NCI-H2029 (cell line): ENCODE measurements around the gene NSL1.
"Not testable (repeated sequence)": the region's sequence is repeated elsewhere in the genome, so short reads cannot be mapped to it uniquely, and the experiment has no call there.

Experiments
- DNase-seq: peaks from one replicate; lab custom pipeline; 2025; lab: John Stamatoyannopoulos, UW

NSL1 gene, protein sequence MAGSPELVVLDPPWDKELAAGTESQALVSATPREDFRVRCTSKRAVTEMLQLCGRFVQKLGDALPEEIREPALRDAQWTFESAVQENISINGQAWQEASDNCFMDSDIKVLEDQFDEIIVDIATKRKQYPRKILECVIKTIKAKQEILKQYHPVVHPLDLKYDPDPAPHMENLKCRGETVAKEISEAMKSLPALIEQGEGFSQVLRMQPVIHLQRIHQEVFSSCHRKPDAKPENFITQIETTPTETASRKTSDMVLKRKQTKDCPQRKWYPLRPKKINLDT

DNA sequence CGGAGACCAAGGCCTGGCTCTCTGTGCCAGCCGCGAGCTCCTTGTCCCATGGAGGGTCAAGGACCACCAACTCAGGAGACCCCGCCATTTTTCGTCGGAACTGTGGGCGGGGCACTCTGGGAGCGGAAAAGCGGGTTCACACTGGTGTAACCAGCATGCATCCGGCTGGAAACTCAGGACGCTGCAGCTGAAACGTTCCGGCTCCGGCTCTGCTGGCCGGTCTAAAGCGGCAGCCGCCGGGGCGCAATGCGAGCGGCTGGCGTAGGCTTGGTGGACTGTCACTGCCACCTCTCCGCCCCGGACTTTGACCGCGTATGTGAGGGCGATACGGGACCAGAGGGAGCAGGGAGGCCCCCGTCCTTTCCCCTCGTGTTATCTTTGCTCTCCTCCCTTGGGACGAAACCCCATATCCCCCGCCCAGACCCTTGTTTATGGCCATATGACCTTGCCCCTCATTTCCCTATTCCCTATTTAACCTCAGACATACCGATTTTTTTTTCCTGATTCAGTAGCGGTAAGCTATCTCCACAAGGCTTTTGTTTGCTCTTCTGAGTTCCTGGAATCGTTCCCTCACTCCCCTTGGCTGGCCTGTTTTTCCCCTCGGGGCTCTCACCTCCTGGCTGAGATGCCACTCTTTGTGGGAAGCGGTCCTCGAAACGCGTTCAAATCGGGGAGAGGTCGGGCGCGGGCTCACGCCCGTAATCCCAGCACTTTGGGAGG, at the start of gene NSL1, which contains the start of gene TATDN3:
Gene NSL1, minus strand, starts transcription at position 102 of the 720 bp plus-strand sequence. Its CDS starts 14 bp downstream, at position 88.
Gene TATDN3, plus strand, starts transcription at position 219 of the 720 bp plus-strand sequence. Its CDS starts 28 bp downstream, at position 247.
- DNase-seq: peak; percentile 73

DNA sequence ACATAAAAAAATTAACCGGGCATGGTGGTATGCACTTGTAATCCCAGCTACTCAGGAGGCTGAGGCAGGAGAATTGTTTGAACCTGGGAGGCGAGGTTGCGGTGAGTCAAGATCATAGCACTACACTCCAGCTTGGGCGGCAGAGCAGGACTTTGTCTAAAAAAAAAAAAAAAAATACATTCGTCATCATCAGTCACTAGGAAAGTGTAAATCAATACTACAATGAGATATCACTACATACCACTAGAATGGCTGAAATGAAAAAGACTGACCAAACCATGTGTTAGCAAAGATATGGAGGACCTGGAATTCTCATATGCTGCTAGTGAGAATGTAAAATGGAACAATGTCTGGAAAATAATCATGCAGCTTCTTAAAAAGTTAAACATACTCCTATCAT, 46.6 kb upstream of the NSL1 start:
- DNase-seq: no peak

DNA sequence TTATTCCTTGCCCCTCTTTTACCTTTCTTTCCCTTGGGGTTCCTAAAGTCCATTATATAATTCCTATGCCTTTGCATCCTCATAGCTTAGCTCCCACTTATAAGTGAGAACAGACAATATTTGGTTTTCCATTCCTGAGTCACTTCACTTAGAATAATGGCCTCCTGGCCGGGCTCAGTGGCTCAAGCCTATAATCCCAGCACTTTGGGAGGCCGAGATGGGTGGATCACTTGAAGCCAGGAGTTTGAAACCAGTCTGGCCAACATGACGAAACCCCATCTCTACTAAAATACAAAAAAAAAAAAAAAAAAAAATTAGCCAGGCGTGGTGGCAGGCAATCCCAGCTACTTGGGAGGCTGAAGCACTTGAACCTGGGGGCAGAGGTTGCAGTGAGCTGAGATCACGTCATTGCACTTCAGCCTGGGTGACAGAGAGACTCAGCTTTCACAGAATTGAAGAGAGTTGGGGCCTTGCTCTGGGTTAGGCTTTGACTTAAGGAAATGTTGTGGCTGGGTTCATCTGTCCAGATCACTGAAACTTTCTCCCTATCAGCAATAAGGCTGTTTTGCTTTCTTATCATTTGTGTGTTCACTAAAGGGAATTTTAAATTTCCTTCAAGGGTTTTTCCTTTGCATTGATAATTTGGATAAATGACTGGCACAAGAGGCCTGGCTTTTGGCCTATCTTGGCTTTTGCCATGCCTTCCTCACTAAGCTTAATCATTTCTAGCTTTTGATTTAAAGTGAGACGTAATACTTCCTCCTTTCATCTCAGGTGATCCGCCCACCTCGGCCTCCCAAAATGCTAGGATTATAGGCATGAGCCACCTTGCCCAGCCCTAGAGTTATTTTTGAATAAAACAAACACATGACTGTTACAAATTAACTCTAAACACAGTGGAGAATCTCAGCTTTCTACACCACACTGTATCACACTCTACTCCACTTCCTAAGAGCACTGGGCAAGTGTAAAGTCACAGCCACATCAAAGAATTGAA, 41.9 kb upstream of the NSL1 start:
- not testable (repeated sequence) for DNase-seq

DNA sequence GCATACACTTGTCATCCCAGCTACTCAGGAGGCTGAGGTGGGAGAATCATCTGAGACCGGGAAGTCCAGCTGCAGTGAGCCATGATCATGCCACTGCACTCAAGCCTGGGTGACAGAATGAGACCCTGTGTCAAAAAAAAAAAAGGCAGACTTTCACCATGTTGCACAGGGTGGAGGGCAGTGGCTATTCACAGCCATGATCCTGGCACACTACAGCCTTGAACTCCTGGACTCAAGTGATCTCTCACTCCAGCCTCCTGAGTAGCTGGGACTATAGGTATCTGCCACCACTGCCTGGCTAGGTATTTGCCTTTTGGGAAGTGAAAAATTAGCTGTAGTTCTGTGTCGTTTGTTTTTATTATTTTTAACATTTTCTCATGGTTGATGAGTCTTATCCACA, 36.8 kb upstream of the NSL1 start:
- no peak for DNase-seq

DNA sequence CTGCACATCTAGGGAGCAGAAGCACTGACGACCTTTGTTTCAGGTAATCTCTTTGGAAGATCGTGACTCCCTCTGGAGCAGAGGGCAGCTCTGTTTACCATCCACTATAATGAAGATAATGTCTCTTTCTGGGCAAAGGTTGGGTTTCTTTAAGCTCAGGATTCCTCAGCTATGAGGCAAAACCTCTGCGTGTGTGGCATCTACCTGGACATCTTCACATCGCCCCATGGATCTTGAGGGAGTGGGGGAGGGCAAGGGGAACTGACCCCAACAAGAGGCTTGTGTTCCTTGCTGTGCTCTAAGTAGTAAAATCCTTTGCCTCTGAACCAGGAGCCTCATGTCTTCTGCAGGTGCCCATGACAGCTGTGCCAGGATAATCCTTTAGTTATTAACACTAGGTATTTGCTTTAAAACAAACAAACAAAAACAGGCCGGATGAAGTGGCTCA, 36.3 kb upstream of the NSL1 start:
- no peak for DNase-seq

DNA sequence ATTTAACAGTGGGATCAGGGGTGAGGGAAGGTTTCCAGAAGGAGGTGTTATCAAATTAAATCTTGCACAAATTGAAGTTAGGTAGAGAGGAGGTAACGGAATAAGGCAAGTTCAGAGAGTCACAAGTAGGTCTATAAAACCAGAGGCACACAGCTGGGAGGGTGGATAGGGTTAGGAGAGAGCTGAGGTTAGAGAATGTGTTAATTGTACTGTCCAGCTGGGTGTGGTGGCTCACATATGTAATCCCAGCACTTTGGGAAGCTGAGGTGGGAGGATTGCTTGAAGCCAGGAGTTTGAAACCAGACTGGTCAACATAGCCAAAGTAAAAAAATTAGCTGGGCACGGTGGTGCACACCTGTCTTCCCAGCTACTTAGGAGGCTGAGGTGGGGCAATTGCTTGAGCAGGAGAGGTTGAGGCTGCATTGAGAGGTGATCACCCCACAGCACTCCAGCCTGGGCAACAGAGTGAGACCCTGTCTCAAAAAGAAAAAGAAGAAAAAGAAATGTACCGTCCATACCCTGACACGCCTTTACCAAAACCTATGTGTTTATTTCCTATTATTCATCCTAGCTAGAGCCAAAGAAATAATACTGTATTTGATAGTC, 35.7 kb upstream of the NSL1 start:
- DNase-seq: no peak

DNA sequence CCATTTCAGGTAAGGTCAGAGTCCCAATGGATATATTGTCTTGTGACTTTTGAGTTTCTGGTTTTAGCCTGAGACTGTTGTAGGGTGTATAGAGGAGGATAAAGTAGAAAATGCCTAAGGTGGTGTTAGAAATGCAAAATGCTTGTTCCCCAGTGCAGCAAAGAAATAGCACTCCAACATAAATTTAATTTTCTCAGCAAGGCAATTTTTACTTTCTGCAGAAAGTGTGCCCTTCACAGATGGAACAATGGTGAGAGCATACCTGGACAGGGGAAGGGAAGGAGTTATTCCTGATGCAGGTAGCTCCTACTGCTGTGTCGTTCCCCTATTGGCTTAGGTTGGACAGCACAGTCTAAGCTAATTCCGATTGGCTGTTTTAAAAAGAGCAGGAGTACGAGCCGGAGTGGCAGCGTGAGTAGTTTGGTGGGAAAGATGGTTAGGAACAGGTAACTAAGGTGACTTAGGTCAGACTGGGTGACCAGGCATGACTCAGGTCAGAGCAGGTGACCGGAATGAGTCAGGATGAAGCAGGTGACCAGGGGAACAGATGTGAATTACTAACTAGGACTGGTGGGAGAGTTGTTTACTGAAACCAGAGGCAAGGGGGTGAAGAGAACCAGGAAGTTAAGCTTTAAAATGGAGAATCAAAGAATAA, 34.3 kb upstream of the NSL1 start:
- no peak for DNase-seq

DNA sequence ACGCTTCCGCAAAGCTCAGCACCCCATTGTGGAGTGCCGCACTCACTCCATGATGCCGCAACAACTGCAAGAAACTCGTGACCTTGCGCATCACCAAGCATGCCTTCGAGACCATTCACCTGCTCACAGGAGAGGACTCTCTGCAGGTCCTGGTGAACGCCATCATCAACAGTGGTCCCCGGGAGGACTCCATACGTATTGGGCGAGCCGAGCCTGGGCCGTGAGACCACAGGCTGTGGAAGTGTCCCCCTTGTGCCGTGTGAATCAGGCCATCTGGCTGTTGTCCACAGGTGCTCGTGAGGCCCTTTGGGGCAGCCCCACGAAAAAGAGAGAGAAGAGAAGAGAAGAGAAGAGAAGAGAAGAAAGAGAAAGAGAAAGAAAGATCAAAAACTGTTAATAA, 32.6 kb upstream of the NSL1 start:
- DNase-seq: no peak

DNA sequence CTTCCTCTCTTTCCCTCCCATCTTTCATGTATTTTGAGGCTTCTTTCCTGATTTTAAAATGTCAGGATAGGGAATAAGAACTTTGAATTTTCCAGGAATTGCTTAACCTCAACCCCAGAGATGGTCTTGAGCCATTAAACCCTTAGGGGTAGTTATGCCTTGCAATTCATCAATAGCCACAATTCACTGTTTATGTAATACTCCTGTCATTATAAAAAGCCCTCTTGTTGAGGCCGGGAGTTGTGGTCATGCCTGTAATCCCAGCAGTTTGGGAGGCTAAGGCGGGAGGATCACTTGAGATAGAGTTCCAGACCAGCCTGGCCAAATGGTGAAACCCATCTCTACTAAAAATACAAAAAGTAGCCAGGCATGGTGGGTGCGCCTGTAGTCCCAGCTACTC, 31.4 kb upstream of the NSL1 start:
- no peak for DNase-seq

DNA sequence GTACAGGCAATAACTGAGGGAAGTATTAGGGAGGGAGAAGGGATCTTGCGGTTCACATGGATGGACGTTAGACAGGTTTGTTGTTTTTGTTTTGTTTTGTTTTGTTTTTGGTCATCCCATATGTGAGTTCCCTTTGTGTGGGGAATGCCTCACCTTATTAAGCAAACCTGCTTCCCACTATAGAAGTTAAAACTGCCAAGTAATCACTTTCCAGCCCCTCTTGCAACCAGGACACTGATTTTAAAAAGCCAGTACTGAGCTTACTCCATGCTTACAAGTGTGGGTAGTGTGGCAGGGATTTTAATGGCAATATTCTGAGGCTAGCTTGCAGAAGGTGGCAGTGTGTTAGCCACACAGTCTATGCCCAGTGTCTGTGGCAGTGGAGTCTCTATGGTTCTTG, 29.4 kb upstream of the NSL1 start:
- no peak for DNase-seq

DNA sequence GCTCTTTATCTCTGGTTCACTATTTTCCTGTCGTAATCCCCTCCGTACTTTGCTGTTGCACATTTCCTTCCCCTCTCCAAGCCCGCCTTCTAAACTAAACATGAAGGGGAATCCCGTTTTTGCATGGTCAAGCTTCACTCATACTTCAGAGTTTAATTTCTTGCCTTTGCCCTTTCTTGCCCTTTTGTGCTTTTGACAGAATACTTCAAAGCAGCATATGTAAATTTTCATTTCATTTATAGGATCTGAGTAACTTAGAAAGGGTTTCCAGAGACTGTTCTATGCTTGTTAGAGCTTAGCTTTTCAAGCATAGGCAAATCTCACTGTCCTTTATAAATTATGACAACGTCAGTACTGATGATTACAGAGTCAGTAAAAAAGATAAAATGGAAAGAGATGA, 28.1 kb upstream of the NSL1 start:
- DNase-seq: no peak

DNA sequence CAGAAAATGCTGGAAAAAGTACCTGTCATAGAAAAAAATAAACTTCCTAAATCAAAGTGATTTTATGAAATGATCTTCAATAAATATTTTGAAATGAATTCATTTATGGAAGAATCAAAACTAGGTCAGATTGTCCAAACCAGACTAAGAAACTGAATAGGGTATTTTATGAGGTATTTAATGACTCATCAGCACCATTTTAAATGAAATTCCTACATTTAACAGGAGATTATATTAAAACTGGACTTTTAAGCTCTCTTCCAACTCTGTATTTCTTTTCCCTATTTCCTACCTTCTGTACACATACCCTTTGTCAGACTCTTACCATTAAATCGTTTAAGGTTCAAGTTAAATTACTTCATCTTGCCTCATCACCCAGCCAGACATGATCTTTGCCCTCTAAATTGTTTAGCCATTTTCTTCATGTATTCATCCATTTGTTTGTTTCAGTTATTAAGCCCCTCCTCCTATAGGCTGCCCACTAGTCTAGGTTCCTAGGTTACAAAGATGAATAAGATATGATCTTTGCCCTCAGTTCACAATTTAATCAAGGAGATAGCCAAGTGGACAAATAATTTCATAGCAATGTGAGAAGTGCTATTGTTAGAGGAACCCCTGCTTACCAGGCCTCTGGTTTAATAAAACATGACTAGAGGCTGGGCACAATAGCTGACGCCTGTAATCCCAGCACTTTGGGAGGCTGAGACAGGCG, 25.1 kb upstream of the NSL1 start:
- no peak for DNase-seq

DNA sequence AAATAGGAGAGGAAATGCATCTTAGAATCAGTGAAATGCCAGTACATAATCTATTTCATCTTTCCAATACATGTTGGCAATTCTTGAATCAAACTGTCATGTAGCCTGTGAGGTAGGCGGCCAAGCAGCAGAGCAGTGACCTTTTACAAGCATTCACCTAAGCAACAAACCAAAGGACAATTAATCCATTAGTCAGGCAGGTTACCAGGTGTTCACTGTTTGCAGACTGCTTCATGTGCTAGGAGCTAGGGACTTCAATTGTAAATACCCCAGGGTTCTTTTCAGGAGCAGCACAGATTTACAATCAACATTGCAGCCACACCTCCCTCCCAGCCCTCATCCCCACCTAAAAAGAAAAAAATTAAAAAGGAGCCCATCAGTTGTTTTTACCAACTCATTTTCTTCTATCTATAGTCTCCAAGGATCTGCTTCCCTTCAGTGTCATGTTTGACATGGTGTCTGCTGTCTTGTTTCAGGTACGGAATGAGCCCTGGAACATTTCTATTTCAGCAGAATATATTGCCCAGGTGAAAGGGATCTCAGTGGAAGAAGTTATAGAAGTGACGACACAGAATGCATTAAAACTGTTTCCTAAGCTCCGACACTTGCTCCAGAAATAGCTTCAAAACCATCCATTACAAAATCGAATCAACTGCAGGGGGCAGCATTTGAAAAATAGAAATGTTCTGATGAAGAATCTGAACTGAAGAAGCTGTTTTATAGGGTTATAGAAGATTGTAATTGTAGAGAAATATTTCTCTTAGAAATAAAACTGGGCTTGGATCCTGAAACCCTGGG, 23.2 kb upstream of the NSL1 start:
- DNase-seq: no peak

DNA sequence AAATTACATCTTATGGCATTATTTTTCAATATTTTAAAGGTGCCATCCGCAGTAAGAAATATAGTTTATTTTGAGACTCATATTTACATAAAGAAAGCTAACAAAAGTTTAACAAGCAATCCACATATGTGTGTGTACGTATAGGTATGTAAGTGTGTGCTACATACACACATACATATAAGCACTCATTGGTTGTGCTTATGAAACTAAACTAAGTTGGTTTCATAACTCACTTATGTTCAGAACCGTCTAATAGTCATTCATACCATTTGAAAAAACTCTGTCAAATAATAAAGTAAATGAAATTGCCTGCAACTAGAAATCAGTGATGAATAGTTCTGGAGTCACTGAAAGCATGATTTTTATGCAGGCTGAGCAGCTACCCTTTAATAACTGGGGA, 14.2 kb upstream of the NSL1 start:
- no peak for DNase-seq

DNA sequence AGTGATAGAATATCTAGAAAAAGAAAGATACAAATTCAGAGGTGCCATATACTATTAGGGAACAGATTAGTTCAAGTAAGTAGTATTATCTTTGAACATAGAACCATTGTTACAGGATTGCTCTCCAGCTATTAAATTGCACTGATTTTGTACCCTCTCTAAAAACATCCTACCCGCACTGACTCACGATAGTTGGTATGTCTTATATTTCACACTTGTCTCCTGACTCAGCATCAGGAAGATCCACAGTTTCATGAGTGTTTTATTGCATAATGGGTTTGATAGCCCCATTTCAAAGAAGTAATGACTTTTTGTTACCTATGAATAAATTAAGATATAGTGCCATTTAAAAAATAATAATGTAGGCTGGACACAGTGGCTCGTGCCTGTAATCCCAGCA, 6.1 kb upstream of the NSL1 start:
- no peak for DNase-seq

DNA sequence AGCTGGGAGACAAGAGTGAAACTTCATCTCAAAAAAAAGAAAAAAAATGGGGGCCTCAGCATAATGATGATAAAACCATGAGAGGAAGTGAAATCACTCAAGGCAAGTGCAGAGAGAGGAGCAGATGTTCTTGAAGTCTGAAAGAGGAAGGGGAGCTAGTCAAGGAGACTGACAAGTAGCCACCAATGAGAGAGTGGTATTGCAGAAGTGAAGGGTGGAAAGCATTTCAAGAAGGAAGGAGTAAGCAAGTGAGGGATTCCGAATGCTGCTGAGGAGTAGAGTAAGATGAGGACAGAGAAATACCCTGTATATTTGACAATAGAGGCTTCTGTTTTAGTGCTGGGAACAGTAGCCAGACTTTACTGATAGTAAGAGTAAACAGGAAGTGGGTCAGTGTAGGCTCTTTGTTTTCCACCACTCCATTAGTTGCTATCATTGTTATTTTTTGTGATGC, 3.0 kb upstream of the NSL1 start:
- DNase-seq: no peak

DNA sequence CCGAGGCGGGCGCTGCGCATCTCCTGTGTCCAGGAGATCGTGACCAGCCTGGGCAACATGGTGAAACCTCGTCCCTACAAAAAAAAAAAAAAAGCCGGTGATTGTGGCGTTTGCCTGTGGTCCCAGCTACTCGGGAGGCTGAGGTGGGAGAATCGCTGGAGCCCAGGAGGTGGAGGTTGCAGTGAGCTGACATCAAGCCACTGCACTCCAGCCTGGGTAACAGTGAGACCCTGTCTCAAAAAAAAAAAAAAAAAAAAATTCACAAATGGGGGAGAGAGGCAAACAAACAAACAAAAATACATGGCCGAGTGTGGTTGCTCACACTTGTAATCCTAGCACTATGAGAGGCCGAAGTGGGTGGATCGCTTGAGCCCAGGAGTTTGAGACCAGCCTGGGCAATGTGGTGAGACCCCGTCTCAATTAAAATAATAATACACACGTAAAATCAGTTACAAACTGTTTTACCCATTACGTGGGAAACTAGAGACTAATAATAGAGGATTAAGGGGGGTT, 875 bp upstream of the NSL1 start:
- no peak for DNase-seq

DNA sequence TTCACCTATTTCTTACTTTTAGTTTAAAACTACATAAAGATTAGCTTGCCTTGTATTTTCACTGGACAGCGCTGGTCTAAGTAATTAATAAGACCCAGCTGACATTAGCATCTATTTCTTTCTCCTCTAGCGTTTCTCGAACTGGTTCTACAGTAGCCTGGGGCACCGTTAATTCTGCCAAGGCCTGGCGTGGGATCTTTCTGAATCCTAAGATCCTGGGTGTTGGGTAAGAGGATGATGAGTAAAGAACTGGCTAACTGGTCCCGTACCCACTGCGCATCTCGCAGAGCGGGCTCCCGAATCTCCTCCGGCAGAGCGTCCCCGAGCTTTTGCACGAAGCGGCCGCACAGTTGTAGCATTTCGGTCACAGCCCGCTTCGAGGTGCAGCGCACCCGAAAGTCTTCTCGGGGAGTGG, 309 bp downstream of the NSL1 start:
- no peak for DNase-seq

DNA sequence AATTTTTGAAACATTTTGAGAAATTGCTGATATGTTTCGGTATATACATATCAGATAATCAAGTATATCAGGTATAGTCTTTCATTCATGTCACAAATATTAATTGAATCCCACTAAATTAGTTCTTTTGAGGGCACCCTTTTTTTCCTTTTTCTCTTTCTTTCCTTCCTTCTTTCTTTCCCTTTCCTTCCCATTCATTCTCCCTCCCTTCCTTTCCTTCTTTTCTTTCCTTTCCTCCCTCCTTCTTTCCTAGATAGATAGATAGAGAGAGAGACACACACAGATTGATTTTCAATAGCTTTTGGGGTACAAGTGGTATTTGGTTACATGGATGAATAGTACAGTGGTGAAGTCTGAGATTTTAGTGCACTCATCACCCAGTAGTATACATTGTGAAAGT, 5.7 kb downstream of the NSL1 start:
- DNase-seq: no peak

DNA sequence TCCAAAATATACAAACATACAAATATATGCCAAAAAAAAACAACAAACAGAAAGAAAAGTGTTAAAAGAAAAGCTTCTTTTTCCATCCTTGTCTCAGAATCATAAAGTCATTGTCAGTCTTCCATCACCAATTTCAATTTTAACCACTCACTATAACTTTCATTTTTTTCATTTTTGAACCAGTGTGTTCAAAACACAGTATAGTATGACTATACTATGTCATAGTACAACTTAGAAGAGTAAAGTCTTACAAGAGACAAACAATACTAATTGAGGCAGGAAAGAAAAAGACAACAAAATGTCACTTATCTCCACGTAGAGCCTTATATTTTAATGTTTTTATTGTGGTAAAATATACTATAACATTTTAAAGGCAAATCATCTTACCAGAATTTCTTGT, 7.6 kb downstream of the NSL1 start:
- DNase-seq: no peak
